ENCODE measurements around the gene FBXL19.
A peak's percentile ranks its signal among the peaks of the same experiment; 100 is the strongest.

The FBXL19 gene

GRCh38 chr16:30947859-30948666, 24.7 kb downstream of the FBXL19 start:
- no peak for DNase-seq

GRCh38 chr16:30948667-30949649, 25.6 kb downstream of the FBXL19 start, which contains the start of gene ORAI3:
Gene ORAI3 (plus strand): TSS chr16:30949068. CDS start chr16:30949290, 222 bp downstream.
- no peak for DNase-seq

- no peak for DNase-seq
Measured at GRCh38 chr16:30949650-30950515, 26.5 kb downstream of the FBXL19 start.

- DNase-seq: no peak
Measured at GRCh38 chr16:30950516-30951065, 27.2 kb downstream of the FBXL19 start.

- DNase-seq: no peak
Measured at GRCh38 chr16:30951193-30951592, 27.8 kb downstream of the FBXL19 start.

GRCh38 chr16:30951750-30952149, 28.4 kb downstream of the FBXL19 start:
- no peak for DNase-seq

GRCh38 chr16:30953111-30953510, 29.7 kb downstream of the FBXL19 start:
- no peak for DNase-seq

- DNase-seq: peak; percentile 36
Measured at GRCh38 chr16:30953511-30954124, 30.2 kb downstream of the FBXL19 start.

- no peak for DNase-seq
Measured at GRCh38 chr16:30954993-30955392, 31.6 kb downstream of the FBXL19 start.

GRCh38 chr16:30956601-30957455, 33.5 kb downstream of the FBXL19 start:
- DNase-seq: peak; percentile 88

GRCh38 chr16:30957456-30958174, 34.2 kb downstream of the FBXL19 start, which contains the start of gene SETD1A:
Gene SETD1A (plus strand): TSS chr16:30957754. CDS start chr16:30958732, 978 bp downstream.
- peak; percentile 94 for DNase-seq

GRCh38 chr16:30958175-30959079, 35.1 kb downstream of the FBXL19 start:
- peak; percentile 23 for DNase-seq

GRCh38 chr16:30961384-30961783, 38.0 kb downstream of the FBXL19 start:
- no peak for DNase-seq

- DNase-seq: no peak
Measured at GRCh38 chr16:30963925-30964511, 40.6 kb downstream of the FBXL19 start.

- no peak for DNase-seq
Measured at GRCh38 chr16:30964574-30965226, 41.3 kb downstream of the FBXL19 start.

GRCh38 chr16:30965436-30965835, 42.1 kb downstream of the FBXL19 start:
- no peak for DNase-seq

- DNase-seq: no peak
Measured at GRCh38 chr16:30966033-30966619, 42.8 kb downstream of the FBXL19 start.
